DMS79 treated with DMSO at 0.1 percent for 48 hours (cell line): Measurements from ENCODE around the gene IER5.
"Not testable (repeated sequence)": the region's sequence is repeated elsewhere in the genome, so short reads cannot be mapped to it uniquely, and the experiment has no call there.

ENCODE experiments used
- DNase-seq: peaks from one replicate; lab custom pipeline; 2025; lab: John Stamatoyannopoulos, UW

Gene IER5

DNA sequence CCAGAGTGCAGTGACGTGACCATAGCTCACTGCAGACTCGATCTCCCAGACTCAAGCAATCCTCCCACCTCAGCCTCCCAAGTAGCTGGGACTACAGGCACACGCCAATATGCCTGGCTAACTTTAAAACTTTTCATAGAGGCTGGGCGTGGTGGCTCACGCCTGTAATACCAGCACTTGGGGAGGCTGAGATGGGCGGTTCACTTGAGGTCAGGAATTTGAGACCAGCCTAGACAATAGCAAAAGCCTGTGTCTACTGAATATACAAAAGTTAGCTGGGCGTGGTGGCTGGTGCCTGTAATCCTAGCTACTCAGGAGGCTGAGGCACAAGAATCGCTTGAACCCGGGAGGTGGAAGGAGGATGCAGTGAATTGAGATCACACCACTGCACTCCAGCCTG lies 27.5 kb downstream of the IER5 start:
- not testable (repeated sequence) for DNase-seq

DNA sequence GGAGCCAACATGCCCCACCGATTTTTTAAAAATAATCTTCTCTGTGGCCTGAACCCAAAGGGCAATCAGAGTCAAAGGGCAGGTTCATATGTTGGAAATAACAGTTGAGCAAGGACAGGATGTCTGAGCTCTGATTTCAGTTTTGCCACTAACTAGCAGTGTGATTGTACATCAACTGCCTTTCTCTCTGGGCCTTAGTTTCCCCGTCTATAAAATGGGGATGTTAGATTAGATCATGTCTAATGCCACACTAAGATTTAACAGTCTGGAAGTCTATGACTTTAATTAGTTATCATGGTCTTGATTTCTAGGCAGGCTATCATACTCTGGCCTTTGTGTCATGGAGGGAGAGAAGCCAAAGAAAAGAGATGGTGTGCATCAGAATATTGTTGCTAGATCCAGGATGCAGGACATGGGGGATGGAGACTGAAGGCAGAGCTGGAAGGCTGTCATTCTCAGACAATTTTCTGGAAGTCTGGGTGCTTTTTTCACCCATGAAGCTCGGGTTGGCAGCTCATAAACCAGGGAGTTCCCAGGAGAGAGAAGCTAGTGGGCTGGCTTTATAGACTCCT lies 28.4 kb downstream of the IER5 start:
- peak; percentile 53 for DNase-seq

DNA sequence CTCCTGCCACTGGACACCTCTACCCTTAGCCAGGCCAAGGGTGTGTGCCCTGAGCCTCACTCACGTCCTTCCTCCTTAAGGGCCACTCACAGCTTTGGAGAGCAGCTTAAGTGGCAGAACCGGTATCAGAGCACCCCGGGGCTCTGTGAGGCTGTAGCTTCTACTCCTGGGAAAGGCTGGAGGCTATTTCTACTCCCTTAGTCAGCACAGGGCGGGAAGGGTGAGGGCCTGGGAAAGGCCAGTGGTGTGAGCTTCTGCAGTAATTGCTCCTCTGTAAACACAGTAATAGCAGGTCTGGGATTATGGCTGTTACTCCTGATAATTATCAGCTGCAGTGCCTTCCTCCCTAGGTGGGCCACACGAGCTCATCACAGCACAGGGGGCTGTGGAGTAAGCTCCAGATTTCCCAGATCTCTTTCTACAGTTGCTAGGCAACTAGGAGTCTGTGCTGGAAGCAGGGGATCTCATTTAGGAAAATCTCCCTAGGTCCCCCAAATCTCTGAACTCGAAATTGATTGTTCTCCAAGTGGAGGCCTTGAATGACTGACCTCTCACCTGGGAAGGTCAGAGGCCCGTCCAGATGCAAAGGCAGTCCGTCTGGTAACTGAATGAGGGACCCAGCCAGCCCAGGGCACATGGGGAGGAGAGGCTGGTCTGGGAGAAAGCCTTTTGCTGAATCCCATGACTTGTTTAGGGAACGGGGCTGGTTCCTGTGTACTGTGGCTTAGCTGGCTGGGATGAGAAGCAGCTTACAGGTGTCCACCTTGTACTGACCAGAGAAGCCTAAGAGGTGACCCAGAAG lies 29.3 kb downstream of the IER5 start:
- DNase-seq: peak; percentile 94

DNA sequence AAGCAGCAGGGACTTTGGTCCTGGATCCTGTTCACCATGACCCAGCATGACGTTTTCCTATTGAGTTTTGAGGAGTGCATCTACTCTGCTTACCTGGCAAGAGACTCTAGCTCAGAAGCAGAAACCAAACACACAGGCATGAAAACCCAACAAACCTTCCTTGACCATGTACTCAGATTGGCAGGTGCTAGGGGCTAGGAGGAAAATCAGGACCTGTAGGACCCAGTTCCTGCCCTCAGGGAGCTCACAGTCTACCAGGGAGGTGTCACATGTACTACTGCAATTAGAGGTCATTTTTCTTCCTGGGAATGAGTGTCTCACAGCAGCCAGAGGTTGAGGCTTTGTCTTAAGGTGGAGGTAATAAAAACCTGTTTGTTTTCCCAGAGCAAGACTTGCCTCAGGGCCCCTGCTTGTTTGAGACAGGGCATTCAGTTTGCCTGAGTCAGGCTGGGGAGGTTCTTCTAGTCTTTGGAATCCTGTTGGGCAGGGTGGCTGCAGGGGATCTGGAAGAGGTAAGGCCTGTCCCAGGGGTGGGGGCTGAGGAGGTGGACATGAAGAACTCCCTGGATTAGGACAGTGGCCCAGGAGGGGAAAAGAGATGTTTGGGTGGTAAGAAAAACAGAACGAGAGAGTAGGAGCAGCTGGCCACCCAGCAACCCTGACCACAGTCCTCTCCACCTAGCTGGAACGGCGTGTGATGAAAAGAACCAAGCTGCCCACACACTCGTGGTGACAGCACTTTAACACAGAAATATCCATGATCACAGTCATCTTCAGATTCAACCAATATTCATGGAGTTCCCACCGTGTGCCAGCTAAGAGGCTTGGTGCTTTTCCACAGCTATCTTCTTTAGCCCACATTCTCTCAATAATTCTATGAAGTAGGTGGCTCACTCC lies 30.8 kb downstream of the IER5 start:
- no peak for DNase-seq

DNA sequence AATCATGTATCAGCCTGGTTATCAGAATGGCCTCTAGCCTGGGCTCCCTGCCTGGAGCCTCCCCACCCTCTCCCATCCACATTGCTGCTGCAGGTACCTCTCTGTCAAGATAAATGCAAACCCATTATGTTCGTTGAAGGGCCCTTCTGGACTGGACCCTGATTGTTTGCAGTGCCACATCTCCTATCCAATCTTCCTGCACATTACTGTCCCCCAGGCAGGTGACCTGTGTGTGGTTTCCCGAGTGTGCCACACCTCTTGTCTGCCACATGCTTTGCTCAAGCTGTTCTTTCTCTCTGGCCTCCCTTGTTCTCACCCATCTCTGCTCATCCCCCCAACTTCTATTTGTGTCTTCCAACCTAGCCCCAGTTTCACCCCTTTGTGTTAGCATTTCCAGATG lies 32.4 kb downstream of the IER5 start:
- DNase-seq: peak; percentile 38

DNA sequence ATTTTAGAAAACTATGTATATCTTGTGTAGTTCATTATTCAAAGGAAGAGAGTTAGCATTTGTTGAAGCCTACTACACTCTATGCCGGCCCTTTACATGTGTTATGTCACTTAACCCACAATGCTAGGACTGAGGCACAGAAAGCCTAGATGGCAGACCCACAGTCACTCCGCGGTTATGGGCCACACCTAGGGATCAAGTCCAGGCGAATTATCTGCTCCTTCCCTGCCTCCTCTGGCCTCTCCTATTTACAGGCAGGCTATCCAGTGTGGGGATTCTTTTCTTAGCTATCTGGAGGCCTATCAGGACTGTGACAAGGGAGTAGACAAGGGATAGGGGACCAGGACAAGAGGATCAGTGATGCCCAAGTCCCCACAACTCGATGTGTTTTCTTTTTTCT lies 33.0 kb downstream of the IER5 start:
- no peak for DNase-seq

DNA sequence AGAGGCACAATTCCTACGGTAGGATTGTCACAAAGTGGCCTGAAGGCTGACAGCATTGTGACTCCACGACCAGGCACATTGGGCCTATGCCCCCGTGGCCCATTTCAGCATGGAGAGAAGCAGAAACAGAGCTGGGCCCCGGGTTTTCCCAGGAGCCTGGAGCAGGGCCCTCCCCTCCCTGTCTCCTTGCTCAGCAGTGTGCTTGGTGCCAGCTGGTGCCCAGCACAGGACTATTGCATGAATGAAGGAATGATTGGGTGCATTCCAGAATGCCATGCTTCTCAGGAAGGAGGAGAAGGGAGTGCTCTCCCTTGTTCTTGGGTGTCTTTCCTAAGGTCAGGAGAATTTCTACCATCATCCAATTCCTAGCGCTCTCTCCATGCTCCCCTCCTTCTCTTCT lies 33.7 kb downstream of the IER5 start:
- no peak for DNase-seq

DNA sequence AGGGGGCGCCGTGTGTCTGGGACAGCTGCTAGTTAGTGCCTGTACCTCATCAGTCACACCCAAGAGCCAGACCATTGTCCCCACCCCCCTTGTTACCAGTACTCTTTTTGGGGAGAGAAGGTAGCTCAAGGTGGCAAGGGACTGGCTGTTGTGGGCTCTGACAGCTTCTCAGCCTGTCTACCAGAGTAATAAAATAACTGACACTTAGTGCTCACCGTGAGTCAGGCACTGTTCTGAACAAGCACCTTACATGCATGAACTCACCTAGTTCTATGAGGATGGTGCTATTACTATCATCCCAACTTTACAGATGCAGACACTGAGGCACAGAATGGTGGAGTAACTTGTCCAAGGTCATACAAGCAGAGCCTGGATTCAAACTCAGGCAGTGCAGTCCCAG lies 34.7 kb downstream of the IER5 start:
- no peak for DNase-seq

DNA sequence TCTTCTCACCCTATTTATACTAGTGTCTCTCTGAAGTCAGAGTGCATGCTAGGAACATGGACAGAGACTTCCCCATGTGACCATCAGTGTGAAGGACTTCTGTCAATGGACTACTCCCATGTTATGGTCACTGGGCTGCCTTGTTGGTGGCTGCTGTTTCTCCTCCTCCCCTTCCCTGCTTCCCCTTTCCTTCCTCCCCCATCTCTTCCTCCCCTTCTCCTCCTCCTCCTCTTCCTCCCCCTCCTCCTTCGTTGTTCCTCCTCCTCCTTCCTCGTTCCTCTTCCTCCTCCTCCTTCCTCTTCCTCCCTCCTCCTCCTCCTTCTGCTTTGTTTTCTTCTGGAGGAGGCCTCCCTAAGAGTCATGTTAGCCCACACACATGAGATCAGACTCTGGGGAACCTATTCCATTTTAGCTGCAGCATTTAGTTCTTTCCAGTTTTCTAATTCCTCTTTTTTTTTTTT lies 35.8 kb downstream of the IER5 start:
- DNase-seq: no peak

DNA sequence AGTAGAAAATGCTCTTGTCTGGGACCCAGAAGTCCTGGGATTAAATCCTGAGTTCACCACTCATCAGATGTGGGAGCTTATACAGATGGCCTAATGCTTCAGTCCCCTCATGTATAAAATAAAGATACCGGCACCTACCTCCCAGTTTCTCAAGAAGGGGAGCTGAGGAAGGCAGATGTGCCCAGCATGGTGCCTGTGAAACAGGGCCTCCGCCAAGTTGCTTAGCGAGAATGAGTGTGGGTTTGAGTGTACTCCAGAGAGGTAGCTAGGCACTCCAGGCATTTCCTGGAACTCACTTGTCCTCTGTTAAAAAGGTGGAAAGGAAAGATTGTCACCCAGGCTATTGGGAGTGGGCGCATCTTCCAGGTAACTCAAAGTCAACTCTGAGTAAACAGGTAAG lies 37.8 kb downstream of the IER5 start:
- DNase-seq: peak; percentile 34

DNA sequence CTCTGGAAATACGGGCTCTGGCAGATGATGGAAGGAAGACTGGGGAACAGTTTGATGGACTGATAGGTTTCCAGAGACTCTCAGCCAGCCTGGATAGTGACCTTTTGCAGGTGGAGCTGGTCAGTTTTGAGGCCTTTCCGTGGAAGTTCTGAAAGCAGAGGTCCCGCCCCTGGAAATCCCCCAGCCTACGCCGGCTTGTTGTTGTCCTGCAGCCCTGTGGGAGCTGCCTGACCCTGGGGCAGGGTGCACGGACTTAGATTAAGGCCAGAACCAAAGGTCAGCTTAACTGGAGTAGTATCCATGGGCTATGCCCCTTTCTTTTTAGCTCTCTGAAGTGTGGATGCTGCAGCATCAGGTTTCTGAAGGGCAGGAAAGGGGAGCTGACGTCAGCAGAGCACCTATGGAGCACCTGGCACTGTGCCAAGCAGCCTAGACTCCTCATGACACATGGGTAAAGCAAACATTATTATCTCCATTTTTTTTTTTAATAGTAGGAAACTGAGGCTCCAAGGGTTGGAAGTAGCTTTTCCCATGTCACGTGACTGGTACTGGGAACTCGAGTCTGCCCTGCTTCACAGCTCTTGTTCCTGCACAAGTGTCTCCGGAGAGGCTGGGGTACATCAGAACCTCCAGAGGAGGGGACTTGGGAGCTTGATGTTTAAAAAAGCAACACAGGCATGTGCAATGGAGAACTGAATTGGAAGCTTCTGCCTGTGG lies 38.5 kb downstream of the IER5 start:
- peak; percentile 83 for DNase-seq

DNA sequence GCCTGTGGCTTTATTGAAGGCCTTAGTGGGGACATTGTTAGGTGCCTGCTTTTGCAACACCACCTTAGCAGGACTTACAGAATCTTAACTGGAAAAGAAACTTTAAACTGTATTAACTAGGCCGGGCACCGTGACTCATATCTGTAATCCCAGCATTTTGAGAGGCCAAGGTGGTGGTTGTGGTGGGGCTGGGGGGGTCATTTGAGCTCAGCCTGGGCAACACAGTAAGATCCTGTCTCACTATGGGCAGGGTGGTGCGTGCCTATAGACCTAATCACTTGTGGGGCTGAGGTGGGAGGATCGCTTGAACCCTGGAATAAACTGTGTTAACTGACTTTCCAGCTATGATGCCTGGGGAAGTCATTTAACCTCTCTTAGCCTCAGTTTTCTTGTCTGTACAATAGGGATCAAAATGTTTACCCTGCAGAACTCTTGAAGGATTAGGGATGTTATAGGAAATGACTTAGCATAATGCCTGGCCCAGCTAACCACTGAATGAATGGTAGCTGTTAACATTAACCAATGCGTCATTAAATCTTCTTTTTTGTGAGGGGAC lies 39.5 kb downstream of the IER5 start:
- DNase-seq: no peak

DNA sequence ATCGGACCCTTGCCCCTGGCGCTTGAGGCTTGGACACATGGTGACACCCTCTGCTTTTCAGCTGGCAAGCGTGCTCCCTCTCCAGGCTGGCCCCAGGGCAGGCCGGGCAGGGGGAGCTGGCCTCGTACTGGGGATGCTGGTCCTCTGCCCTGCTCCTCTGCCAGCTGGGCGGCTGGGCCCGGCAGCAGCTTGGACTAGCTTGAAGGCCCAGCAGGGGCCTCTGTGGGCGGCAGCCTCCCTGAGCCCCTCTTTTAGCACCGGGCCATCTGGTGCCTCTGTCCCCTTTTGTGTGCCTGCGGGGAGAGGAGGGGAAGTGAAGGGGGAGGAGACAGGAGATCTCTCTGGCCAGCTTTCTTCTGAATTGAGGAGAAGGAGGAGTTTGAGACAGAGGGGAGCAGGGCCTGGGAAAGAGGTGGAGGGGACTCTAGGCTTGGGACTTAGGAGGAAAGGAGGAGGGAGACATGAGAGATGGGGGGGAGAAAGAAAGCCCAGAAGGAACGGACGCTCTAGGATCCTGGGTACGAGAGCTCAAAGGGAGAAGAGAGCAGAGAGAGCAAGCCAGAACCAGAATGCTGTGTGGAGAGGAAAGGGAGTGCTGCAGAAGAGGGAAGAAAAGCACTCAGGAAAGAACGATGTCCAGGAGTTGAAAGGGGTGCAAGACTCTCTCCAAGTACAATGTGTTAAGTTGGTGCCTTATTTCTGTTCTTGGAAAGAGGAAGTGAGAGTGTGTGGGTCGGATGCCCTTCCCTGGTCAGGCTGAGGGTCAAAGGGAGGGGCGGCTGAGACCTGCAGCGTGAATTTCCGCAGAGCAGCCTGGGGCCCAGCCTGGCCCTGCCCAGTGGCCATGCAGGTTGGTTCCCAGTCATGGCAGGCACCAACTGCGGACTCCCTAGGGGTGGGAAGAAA lies 40.3 kb downstream of the IER5 start:
- DNase-seq: no peak

DNA sequence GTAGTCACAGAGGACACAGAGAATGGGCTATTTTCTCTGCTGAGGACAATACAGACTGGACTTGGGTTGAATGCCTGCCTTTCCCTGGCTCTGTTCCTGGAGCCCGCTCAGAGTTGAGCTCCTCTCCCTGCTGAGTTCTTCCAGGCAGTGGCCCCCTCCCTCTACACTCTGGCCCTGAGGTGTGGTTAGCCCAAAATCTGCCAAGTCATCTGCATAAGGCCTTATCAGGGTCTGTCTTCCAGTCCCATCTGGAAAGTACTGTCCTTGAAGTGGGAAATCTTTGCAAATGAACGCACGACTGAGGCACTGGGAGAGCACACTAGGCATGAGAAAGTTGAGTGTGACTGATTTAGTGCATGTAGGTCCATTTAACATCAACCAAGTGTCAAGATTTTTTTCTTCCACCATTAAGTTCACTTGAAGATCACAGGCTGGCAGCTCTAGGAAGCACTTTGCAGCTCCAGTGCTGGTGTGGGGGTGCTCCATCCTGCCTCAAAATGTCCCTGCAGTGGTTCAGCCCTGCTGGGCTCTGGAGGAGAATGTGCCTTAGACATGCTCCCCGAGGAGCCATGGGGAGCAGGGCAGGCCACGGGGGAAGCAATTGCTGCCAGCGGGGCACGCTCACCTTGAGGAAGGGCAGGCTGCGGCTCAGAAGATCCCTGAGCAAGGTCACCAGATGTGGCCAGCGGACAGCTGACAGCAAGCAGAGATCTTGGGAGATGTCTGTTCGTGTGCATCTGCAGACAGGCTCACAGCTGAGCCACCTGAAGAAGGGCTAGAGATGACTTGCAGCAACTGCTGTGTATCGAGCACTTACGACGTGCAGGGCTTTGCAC lies 41.5 kb downstream of the IER5 start:
- DNase-seq: no peak

DNA sequence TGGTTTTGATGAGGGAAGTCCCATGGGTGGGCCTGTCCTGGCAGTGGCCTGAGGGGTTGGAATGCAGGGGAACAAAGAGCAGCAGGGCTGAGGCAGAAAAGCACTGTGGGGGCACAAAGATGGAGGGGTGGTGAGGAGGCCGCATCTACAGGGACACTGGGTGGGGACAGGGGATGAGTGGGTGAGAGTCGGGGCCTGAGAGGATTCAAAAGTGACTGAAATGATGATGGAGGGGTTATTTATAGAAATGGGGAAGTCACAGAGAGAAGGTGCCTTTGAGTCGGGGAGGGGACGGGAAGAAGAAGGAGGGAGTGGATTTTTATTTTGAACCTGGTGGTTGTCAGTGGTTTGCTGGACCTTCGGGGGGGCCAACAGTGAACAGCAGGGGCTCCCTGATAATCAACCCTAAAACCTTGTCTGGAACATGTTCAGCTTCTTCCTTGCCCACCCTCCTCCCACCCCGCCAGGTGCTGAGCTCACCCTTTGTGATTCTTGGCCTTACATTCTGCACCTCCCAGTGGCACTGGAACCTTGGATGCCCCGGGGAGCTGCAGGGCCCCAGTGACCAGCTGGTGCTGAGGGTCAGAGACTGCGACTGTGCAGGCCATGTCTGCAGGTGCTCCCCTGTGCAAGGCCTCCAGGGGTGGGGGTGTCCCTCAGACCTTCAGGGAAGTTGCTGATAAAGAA lies 42.9 kb downstream of the IER5 start:
- no peak for DNase-seq

DNA sequence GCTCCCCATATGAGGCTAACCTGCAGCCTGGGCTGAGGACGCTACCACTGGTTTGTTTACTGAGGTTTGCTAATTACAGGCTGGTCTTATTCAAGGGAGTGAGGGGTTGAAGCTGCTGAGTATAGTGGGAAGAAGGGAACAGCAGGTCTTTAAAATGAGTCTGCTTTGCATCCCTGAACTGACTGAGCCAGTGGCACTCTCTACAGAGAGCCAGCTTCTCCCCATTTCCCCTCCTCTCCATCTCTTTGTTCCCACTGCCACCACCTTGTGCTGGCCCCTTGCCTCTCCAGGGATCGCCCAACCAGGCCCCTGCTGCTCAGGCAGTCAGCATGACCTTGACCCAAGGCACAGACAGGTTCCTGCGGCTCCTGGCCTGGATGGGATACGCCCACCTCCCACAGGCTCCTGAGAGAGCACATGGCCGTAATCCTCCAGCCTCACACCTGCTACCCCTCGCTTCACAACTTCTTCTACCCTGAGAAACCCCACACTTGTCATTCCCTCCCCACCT lies 45.0 kb downstream of the IER5 start:
- DNase-seq: no peak

DNA sequence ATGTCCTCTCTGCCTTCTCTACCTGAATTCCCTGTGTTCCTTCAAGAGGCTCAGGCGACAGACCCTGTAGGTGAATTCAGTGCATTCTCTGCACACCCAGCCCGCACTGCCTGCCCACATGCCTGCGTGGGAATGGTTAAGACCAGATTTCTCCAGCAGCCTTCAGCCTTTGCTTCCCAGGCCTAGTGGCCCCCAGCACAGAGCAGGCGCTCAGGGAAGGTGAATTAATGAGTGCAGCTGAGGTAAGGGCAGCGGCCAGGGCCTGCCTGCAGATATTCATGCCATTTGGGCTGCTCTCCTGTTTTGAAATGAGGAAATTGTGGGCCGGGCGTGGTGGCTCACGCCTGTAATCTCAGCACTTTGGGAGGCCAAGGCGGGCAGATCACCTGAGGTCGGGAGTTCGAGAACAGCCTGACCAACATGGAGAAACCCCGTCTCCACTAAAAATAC lies 45.5 kb downstream of the IER5 start:
- no peak for DNase-seq

DNA sequence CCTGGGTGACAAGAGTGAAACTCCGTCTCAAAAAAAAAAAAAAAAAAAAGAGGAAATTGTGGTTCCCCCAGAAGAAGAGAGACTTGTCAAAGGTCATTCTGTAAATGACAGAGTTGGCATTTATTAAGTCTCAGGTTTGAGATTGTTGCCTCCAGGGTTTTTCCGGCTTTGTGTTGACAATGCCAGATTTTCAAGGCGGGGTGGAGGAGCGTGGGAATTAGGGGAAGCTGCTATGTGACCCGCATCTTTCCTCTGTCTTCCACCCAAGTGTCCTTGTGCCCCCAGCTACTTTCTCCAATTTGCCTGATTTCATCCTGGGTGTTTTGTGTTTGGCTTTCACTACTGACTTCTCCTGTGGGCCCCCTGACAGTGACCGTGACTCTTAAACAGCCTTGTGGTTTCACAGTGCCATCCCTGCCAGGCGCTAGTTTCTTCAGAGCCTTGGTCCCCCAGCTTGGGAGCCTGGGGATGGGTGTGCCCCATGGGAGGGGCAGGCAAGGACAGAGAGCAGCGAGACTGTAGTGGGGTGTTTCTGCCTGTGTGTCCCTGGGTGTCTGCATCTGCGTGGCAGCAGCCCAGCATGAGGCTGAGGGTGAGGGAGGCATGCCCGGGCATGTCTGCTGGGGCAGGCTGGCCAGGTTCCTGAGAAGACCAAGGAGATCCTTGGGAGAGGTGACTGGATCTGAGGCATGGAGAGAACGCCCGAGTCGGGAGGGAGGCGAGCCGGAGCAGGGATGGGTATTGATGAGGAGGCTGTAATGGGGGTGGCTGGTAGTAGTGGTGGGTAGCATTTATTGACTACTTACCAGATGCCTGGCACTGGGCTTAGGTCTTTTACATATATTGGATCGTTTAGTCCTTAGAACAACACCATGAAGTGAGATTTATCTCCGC lies 46.3 kb downstream of the IER5 start:
- peak; percentile 64 for DNase-seq
